H1 (cell line): ENCODE measurements around the gene PGM2L1. TPM values are rescaled to one million over a fixed set of nuclear protein-coding genes. Genes with fewer than 3 reads are reported as not detected.

Experiments
- CTCF ChIA-PET: fragments of 300-600 bp; sonication (Branson Sonifier 250); formaldehyde crosslinking; loops from one replicate; lab custom pipeline; 2021; ENCODE audit not compliant: partially characterized antibody; lab: Charles Lee
- POLR2A ChIA-PET: fragments of 300-600 bp; sonication (Branson Sonifier 250); formaldehyde crosslinking; loops from one replicate; lab custom pipeline; 2021; ENCODE audit warnings: inconsistent platforms; ENCODE audit not compliant: partially characterized antibody; lab: Charles Lee
- DNase-seq, 2 experiments: peaks; one replicate each; pipeline versions ENCODE4 v3.0.0 to v3.0.0-alpha.2; 2010 to 2022; ENCODE audit warnings: low spot score in 2 of 2, low read depth in 1 of 2, mixed read lengths in 1 of 2
- FAIRE-seq: peaks from 2 replicates; lab custom pipeline; 2011; peaks lifted over from hg19 to GRCh38; lab: Jason Lieb, UNC
- H2AFZ ChIP-seq: 2 replicates; pipeline ENCODE4 v1.8.1; 2012; ENCODE audit warnings: low read length, inconsistent platforms
- H2AK5ac ChIP-seq: 2 replicates; pipeline ENCODE4 v1.6.1; 2013; ENCODE audit warnings: low read depth, low read length
- H2BK120ac ChIP-seq: replicated peaks from 2 replicates; pipeline ENCODE3; 2013; ENCODE audit warnings: low read depth, low read length, inconsistent platforms
- H2BK12ac ChIP-seq: 2 replicates; pipeline ENCODE4 v1.6.1; 2013; ENCODE audit warnings: low read depth, low read length
- H2BK15ac ChIP-seq: 2 replicates; pipeline ENCODE4 v1.6.1; 2013; ENCODE audit warnings: low read length
- H2BK20ac ChIP-seq: 2 replicates; pipeline ENCODE4 v1.6.1; 2013; ENCODE audit warnings: low read length
- H2BK5ac ChIP-seq: 2 replicates; pipeline ENCODE4 v1.6.1; 2013; ENCODE audit warnings: low read depth, low read length
- H3K14ac ChIP-seq: 2 replicates; pipeline ENCODE4 v1.6.1; 2013; ENCODE audit warnings: inconsistent platforms; ENCODE audit not compliant: insufficient read length
- H3K18ac ChIP-seq: 2 replicates; pipeline ENCODE4 v1.6.1; 2013; ENCODE audit warnings: low read length; ENCODE audit errors: extremely low read depth
- H3K23ac ChIP-seq: 2 replicates; pipeline ENCODE4 v1.6.1; 2013; ENCODE audit warnings: inconsistent platforms; ENCODE audit not compliant: insufficient read length
- H3K23me2 ChIP-seq: 2 replicates; pipeline ENCODE4 v1.6.1; 2013; ENCODE audit warnings: low read depth, low read length
- H3K27ac ChIP-seq: 2 replicates; pipeline ENCODE4 v1.6.1; 2011; ENCODE audit warnings: low read depth, low read length, inconsistent platforms
- H3K27me3 ChIP-seq, 4 experiments: replicated peaks in 1 of 4; 1 replicate in 1 of 4; 2 replicates in 3 of 4; pipeline versions ENCODE4 v1.6.1 to v1.8.1; 2011 to 2013; ENCODE audit warnings: low read length in 3 of 4, mild to moderate bottlenecking in 3 of 4, inconsistent platforms in 2 of 4, mixed read lengths in 2 of 4, moderate library complexity in 1 of 4; ENCODE audit not compliant: control insufficient read depth in 3 of 4, insufficient read depth in 3 of 4; ENCODE audit errors: extremely low read depth in 1 of 4
- H3K36me3 ChIP-seq, 4 experiments: 2 replicates each; pipeline versions ENCODE4 v1.6.1 to v1.8.1; 2011 to 2013; ENCODE audit warnings: mild to moderate bottlenecking in 4 of 4, low read length in 3 of 4, moderate library complexity in 2 of 4, control low read depth in 1 of 4, inconsistent platforms in 1 of 4; ENCODE audit not compliant: insufficient read depth in 4 of 4, control insufficient read depth in 2 of 4
- H3K4ac ChIP-seq: replicated peaks from 2 replicates; pipeline ENCODE3; 2013; ENCODE audit warnings: low read length, low read depth, mixed read lengths, inconsistent platforms; ENCODE audit not compliant: insufficient read length
- H3K4me1 ChIP-seq, 4 experiments: replicated peaks in 1 of 4; 1 replicate in 1 of 4; 2 replicates in 3 of 4; pipeline versions ENCODE4 v1.6.1 to v1.8.1; 2011 to 2013; ENCODE audit warnings: low read length in 3 of 4, inconsistent platforms in 2 of 4, mixed read lengths in 1 of 4; ENCODE audit not compliant: insufficient read depth in 4 of 4, control insufficient read depth in 3 of 4
- H3K4me2 ChIP-seq, 2 experiments: 2 replicates each; pipeline versions ENCODE4 v1.6.1 to v1.8.1; 2011 to 2013; ENCODE audit warnings: low read depth in 2 of 2, low read length in 2 of 2, control low read depth in 1 of 2, inconsistent platforms in 1 of 2, mild to moderate bottlenecking in 1 of 2; ENCODE audit not compliant: insufficient read depth in 1 of 2
- H3K4me3 ChIP-seq, 4 experiments: fragments of 200-600, 300-600 bp in 1 of 4; sonication (generic), shearing (Covaris generic), sonication (Bioruptor Twin) in 1 of 4; 2 replicates each; pipeline versions ENCODE4 v1.5.1 to v1.8.1; 2011 to 2016; ENCODE audit warnings: low read length in 4 of 4, low read depth in 3 of 4, control low read depth in 2 of 4, inconsistent platforms in 2 of 4, mild to moderate bottlenecking in 2 of 4, mixed read lengths in 1 of 4, moderate library complexity in 1 of 4; ENCODE audit not compliant: insufficient read depth in 2 of 4; ENCODE audit errors: extremely low read depth in 1 of 4
- H3K56ac ChIP-seq: replicated peaks from 2 replicates; pipeline ENCODE3; 2013; ENCODE audit warnings: low read depth, mild to moderate bottlenecking, mixed read lengths, low read length, inconsistent platforms; ENCODE audit not compliant: insufficient read length
- H3K79me1 ChIP-seq: 2 replicates; pipeline ENCODE4 v1.6.1; 2013; ENCODE audit warnings: low read depth, low read length, control low read depth
- H3K79me2 ChIP-seq, 2 experiments: 2 replicates each; pipeline versions ENCODE4 v1.6.1 to v1.8.1; 2012 to 2013; ENCODE audit warnings: low read length in 2 of 2, mild to moderate bottlenecking in 2 of 2, inconsistent platforms in 1 of 2; ENCODE audit not compliant: insufficient read depth in 2 of 2, control insufficient read depth in 1 of 2
- H3K9ac ChIP-seq, 4 experiments: replicated peaks in 1 of 4; 1 replicate in 1 of 4; 2 replicates in 3 of 4; pipeline versions ENCODE4 v1.6.1 to v1.8.1; 2011 to 2013; ENCODE audit warnings: low read depth in 3 of 4, low read length in 3 of 4, control low read depth in 2 of 4, mild to moderate bottlenecking in 2 of 4, moderate library complexity in 2 of 4, inconsistent platforms in 1 of 4; ENCODE audit errors: extremely low read depth in 1 of 4
- H3K9me3 ChIP-seq, 2 experiments: 2 replicates each; pipeline versions ENCODE4 v1.6.1 to v1.8.1; 2012 to 2013; ENCODE audit warnings: mild to moderate bottlenecking in 2 of 2, moderate library complexity in 2 of 2, control low read depth in 1 of 2, inconsistent platforms in 1 of 2, low read depth in 1 of 2, low read length in 1 of 2, mixed read lengths in 1 of 2; ENCODE audit not compliant: insufficient read depth in 2 of 2
- H4K20me1 ChIP-seq, 2 experiments: replicated peaks in 1 of 2; 2 replicates each; pipeline versions ENCODE3 to v1.8.1; 2011 to 2013; ENCODE audit warnings: inconsistent platforms in 2 of 2, low read length in 2 of 2, mild to moderate bottlenecking in 1 of 2; ENCODE audit not compliant: insufficient read depth in 2 of 2, control insufficient read depth in 1 of 2
- H4K5ac ChIP-seq: 2 replicates; pipeline ENCODE4 v1.6.1; 2013; ENCODE audit warnings: low read length, low read depth, mixed read lengths, inconsistent platforms; ENCODE audit not compliant: insufficient read length
- H4K8ac ChIP-seq: 2 replicates; pipeline ENCODE4 v1.8.0; 2013; ENCODE audit warnings: mild to moderate bottlenecking, moderate library complexity, low read length, inconsistent platforms; ENCODE audit not compliant: insufficient read depth; ENCODE audit errors: extremely low read depth
- H4K91ac ChIP-seq: replicated peaks from 2 replicates; pipeline ENCODE3; 2013; ENCODE audit warnings: low read length, mixed read lengths, inconsistent platforms; ENCODE audit not compliant: insufficient read length
- BCL11A ChIP-seq, 2 experiments: IDR thresholded peaks; one replicate each; pipeline ENCODE4 v1.6.1; 2011; ENCODE audit warnings: low read depth in 2 of 2, low read length in 2 of 2, mild to moderate bottlenecking in 2 of 2
- GTF2F1 ChIP-seq: IDR thresholded peaks from 2 replicates; pipeline ENCODE4 v1.6.1; 2012; ENCODE audit warnings: low read depth, low read length, improper control_type of control experiment, borderline replicate concordance
- HDAC6 ChIP-seq: IDR thresholded peaks from one replicate; pipeline ENCODE4 v1.7.1; 2012; ENCODE audit warnings: low read depth, mild to moderate bottlenecking, inconsistent platforms, low read length, moderate library complexity
- KDM4A ChIP-seq: IDR thresholded peaks from one replicate; pipeline ENCODE4 v1.7.1; 2012; ENCODE audit warnings: low read depth, mild to moderate bottlenecking, moderate library complexity, low read length, inconsistent platforms; ENCODE audit not compliant: severe bottlenecking
- TBP ChIP-seq: IDR thresholded peaks from 2 replicates; pipeline ENCODE4 v1.6.1; 2011; ENCODE audit warnings: low read depth, low read length, improper control_type of control experiment
- WGBS, 2 experiments: shearing (Covaris generic) in 1 of 2; methylation state at CpG; one replicate each; pipeline versions ENCODE4 v1.1.6 to v1.1.7; 2013 to 2015; ENCODE audit warnings: low lambda C conversion rate in 2 of 2, mixed read lengths in 2 of 2, inconsistent platforms in 1 of 2, low coverage in 1 of 2, missing lambda C conversion rate in 1 of 2; ENCODE audit not compliant: insufficient replicate concordance in 2 of 2, insufficient coverage in 1 of 2, insufficient read length in 1 of 2; ENCODE audit errors: extremely low coverage in 1 of 2, missing lambda C conversion rate in 1 of 2; 5-methylcytosine and 5-hydroxymethylcytosine counted together
- polyA plus RNA-seq, 7 experiments: library from polyadenylated mRNA; depleted of rRNA in 3 of 7; stranded (reverse) in 5 of 7; unstranded in 2 of 7; fragments of >200 nt in 5 of 7; fragments of 200-250 nt in 2 of 7; gene quantifications; 1 replicate in 5 of 7; 2 replicates in 1 of 7; 4 replicates in 1 of 7; pipeline versions ENCODE4 v1.2.1 to v1.2.3, GENCODE V29; 2011 to 2013; ENCODE audit warnings: missing spikeins in 2 of 7, mixed read lengths in 2 of 7
- total RNA-seq: library from RNA; stranded (reverse); fragmentation: NEBNext Ultra II Directional; extraction: Animal tissue kit (Norgen Biotek cat#: 25700); gene quantifications from 2 replicates; pipeline ENCODE4 v1.2.1, GENCODE V29; 2021

PGM2L1 gene
- total and polyA plus RNA-seq, 2 of the 8 experiments (the other 6 are each of a cell fraction or from before 2014, with no cell fraction given), result 5.0 to 42.7 TPM

GRCh38 chr11:74288161-74288560 is 110.1 kb downstream of the PGM2L1 start:
- Histone ChIP-seq H2BK120ac (no peak overlapping the region), H4K8ac (no peak overlapping the region), H3K23ac (no peak overlapping the region), H4K20me1 (no peaks in the 10 kb centered on the region), H3K27ac (no peak overlapping the region), H3K4me3 (no peak overlapping the region), H2BK12ac (no peak overlapping the region), H3K27me3 (no peaks in the 10 kb centered on the region), H2AK5ac (no peak overlapping the region), H3K4me2 (no peak overlapping the region), H3K79me2 (no peaks in the 10 kb centered on the region), H3K36me3 (no peaks in the 10 kb centered on the region), H2BK5ac (no peak overlapping the region), H4K5ac (no peak overlapping the region), H3K23me2 (no peaks in the 10 kb centered on the region), H3K9ac (no peak overlapping the region), H3K4me1 (no peaks in the 10 kb centered on the region), H2BK15ac (no peak overlapping the region), H3K18ac (no peak overlapping the region), H3K79me1 (no peaks in the 10 kb centered on the region), H3K56ac (no peak overlapping the region), H4K91ac (no peak overlapping the region), H3K14ac (no peak overlapping the region), H3K9me3 (no peaks in the 10 kb centered on the region), H3K4ac (no peak overlapping the region), H2AFZ (peak overlapping the region; percentile 71; the same call in 1 of the 2 replicates), H2BK20ac (no peak overlapping the region)
- FAIRE-seq (no peak), DNase-seq (no peak)
- TF ChIP-seq KDM4A (no peak), HDAC6 (no peak), BCL11A (IDR thresholded peaks at IDR 0.05; ENCODE audit: low read depth in 2 of 2, low read length in 2 of 2) (no peak), GTF2F1 (no peak), TBP (no peak)
- WGBS, 2 experiments, result 95% methylated on average over 1 of the region's 1 CpG; no CpG with 5 or more reads in 1 of the 2 experiments
- POLR2A ChIA-PET, result interaction anchor here (0.8 kb wide), 1 partner anchor 205 kb away, joined by 3 read pairs; the partner anchor contains the start of gene LIPT2
- CTCF ChIA-PET, result interaction anchor here (1.2 kb wide), 2 partner anchors 9 to 37 kb away, joined by 4 read pairs; no protein-coding TSS in a partner anchor
